CD4-positive, alpha-beta memory T cell (primary cell): ENCODE results near the gene BACE1. TPM values are rescaled to one million over a fixed set of nuclear protein-coding genes. Genes with fewer than 3 reads are reported as not detected.
"Not testable (repeated sequence)": the region's sequence is repeated elsewhere in the genome, so short reads cannot be mapped to it uniquely, and the experiment has no call there.

Experiments
- CTCF ChIA-PET: fragments of 350-600 bp; sonication (Branson Sonifier 250); formaldehyde crosslinking; loops from one replicate; lab custom pipeline; 2021; ENCODE audit warnings: inconsistent platforms; ENCODE audit not compliant: partially characterized antibody; lab: Charles Lee
- POLR2A ChIA-PET: fragments of 350-600 bp; sonication (Branson Sonifier 250); formaldehyde crosslinking; loops from one replicate; lab custom pipeline; 2021; ENCODE audit not compliant: partially characterized antibody; lab: Charles Lee
- DNase-seq, 5 donors: peaks; one replicate each; pipeline versions ENCODE4 v3.0.0 to v3.0.0-alpha.2; 2020 to 2022; ENCODE audit warnings: mixed read lengths in 1 of 5
- H3K27ac ChIP-seq: one replicate; pipeline ENCODE4 v1.7.0; 2013; ENCODE audit warnings: low read depth, low read length
- H3K27me3 ChIP-seq: 2 replicates; pipeline ENCODE4 v1.7.0; 2013; ENCODE audit warnings: mild to moderate bottlenecking, low read length, moderate library complexity; ENCODE audit not compliant: insufficient read depth
- H3K36me3 ChIP-seq: 2 replicates; pipeline ENCODE4 v1.7.0; 2013; ENCODE audit warnings: mild to moderate bottlenecking, low read length, moderate library complexity; ENCODE audit not compliant: insufficient read depth
- H3K4me1 ChIP-seq: 2 replicates; pipeline ENCODE4 v1.7.0; 2013; ENCODE audit warnings: mild to moderate bottlenecking, low read length, moderate library complexity; ENCODE audit not compliant: insufficient read depth
- H3K4me3 ChIP-seq, 2 donors: one replicate each; pipeline ENCODE4 v1.7.0; 2013; ENCODE audit warnings: low read length in 2 of 2, mild to moderate bottlenecking in 1 of 2
- H3K9me3 ChIP-seq, 2 donors: one replicate each; pipeline ENCODE4 v1.7.0; 2013; ENCODE audit warnings: low read length in 2 of 2, control low read depth in 1 of 2; ENCODE audit not compliant: control insufficient read depth in 1 of 2
- H3K27ac Mint-ChIP-seq, 7 donors: one replicate each; pipeline ENCODE4 v1.8.0; 2020 to 2021; ENCODE audit warnings: mixed read lengths in 7 of 7, mild to moderate bottlenecking in 6 of 7, inconsistent platforms in 3 of 7, moderate library complexity in 3 of 7
- H3K27me3 Mint-ChIP-seq, 2 donors: one replicate each; pipeline ENCODE4 v1.8.0; 2020 to 2021; ENCODE audit warnings: mixed read lengths in 2 of 2
- H3K36me3 Mint-ChIP-seq, 2 donors: one replicate each; pipeline ENCODE4 v1.8.0; 2020 to 2021; ENCODE audit warnings: mixed read lengths in 2 of 2, inconsistent platforms in 1 of 2, mild to moderate bottlenecking in 1 of 2
- H3K4me1 Mint-ChIP-seq, 4 donors: one replicate each; pipeline ENCODE4 v1.8.0; 2020 to 2021; ENCODE audit warnings: mixed read lengths in 4 of 4, mild to moderate bottlenecking in 1 of 4
- H3K4me3 Mint-ChIP-seq, 8 donors: one replicate each; pipeline ENCODE4 v1.8.0; 2020 to 2021; ENCODE audit warnings: mixed read lengths in 8 of 8, mild to moderate bottlenecking in 7 of 8, moderate library complexity in 6 of 8, inconsistent platforms in 3 of 8
- H3K9me3 Mint-ChIP-seq, 8 donors: one replicate each; pipeline ENCODE4 v1.8.0; 2020 to 2021; ENCODE audit warnings: mixed read lengths in 8 of 8, mild to moderate bottlenecking in 5 of 8, inconsistent platforms in 3 of 8, moderate library complexity in 1 of 8
- intact Hi-C: fragments of 100-400 bp; cut with micrococcal nuclease; formaldehyde crosslinking; loops from one replicate; pipeline ENCODE4 v1.15.1; 2023
- polyA plus RNA-seq, 2 donors: library from polyadenylated mRNA; unstranded; fragments of 300-500 nt; fragmentation: Illumina TruSeq; gene quantifications; one replicate each; pipeline ENCODE4 v1.2.3, GENCODE V29; 2021
- total RNA-seq, 2 experiments: library from RNA; stranded (reverse); gene quantifications; one replicate each; pipeline ENCODE4 v1.2.3, GENCODE V29; 2021

The BACE1 gene
- total and polyA plus RNA-seq, 4 experiments from 2014 or later: 0.65 to 2.9 (median 2.1) TPM

DNA sequence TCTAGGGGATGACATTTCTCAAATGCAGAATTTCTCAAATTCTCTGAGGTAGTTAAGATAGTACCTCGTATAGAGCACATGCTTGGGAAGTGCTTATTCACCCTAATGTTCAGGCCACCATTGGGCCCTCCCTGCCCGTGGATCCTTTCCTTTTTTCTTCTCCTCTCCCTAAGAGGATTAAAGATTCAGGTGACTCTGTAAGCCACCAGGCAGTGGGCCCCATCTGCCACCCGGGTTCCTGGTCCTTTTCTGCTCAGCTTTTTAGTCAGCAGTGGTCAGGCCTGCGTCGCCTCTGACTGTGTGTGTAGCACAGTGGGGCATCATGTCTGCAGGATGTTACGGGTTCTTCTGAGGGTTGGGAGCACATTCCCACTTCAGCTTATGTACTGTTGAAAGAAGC lies 18.8 kb upstream of the BACE1 start:
- H3K27me3 Mint-ChIP-seq: no peaks in the 10 kb centered on the region
- no peaks in the 10 kb centered on the region for H3K27me3 ChIP-seq
- peaks cover 38% of the 10 kb centered on the region in 2 donors for H3K36me3 Mint-ChIP-seq
- POLR2A ChIA-PET: no interaction called here
- intact Hi-C loops: no loop called here
- no peak overlapping the region for H3K27ac Mint-ChIP-seq
- DNase-seq: no peak
- H3K36me3 ChIP-seq: no peaks in the 10 kb centered on the region
- CTCF ChIA-PET: no interaction called here
- H3K4me1 Mint-ChIP-seq: peaks cover 5 to 16% (median 12%) of the 10 kb centered on the region in 4 donors
- H3K4me3 ChIP-seq: no peak overlapping the region
- no peaks in the 10 kb centered on the region for H3K9me3 Mint-ChIP-seq
- H3K27ac ChIP-seq: no peak overlapping the region
- no peak overlapping the region for H3K4me3 Mint-ChIP-seq
- no peaks in the 10 kb centered on the region for H3K9me3 ChIP-seq
- H3K4me1 ChIP-seq: peaks cover 2% of the 10 kb centered on the region

DNA sequence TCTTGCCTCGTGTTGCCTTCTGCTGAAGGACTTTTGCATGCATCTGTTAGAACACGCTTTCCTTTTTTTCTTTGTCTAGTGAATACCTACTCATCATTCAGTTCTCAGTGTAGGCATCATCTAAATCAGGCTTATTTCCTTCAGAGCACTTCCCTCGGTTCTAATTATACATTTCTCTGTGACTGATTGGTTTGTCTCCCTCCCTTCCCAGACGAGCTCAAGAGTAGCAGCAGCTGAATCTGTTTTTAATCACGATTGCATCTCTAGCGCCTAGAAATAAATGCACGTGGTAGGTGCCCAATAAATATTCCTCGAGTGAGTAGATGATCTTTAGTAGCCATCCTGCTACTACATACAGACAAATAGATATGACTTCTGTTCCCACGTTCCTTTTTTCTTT lies 17.9 kb upstream of the BACE1 start:
- Mint-ChIP-seq H3K27me3 (no peaks in the 10 kb centered on the region), H3K4me3 (no peak overlapping the region), H3K4me1 (peaks cover 5 to 16% (median 12%) of the 10 kb centered on the region in 4 donors), H3K27ac (peak overlapping the region in 1 of 7 donors; percentile 33), H3K36me3 (peaks cover 34% of the 10 kb centered on the region in 2 donors), H3K9me3 (no peaks in the 10 kb centered on the region)
- no peaks in the 10 kb centered on the region for H3K36me3 ChIP-seq
- no peaks in the 10 kb centered on the region for H3K9me3 ChIP-seq
- intact Hi-C loops: no loop called here
- CTCF ChIA-PET: no interaction called here
- POLR2A ChIA-PET: no interaction called here
- no peak overlapping the region for H3K27ac ChIP-seq
- H3K4me3 ChIP-seq: no peak overlapping the region
- DNase-seq: no peak
- H3K27me3 ChIP-seq: no peaks in the 10 kb centered on the region
- H3K4me1 ChIP-seq: peaks cover 12% of the 10 kb centered on the region

- Mint-ChIP-seq H3K4me1 (peaks cover 5 to 15% (median 12%) of the 10 kb centered on the region in 4 donors), H3K27me3 (no peaks in the 10 kb centered on the region), H3K9me3 (no peaks in the 10 kb centered on the region), H3K36me3 (peaks cover 24 to 27% of the 10 kb centered on the region in 2 donors), H3K4me3 (no peak overlapping the region), H3K27ac (peak overlapping the region in 2 of 7 donors; percentile 57 to 64)
- POLR2A ChIA-PET: no interaction called here
- no peaks in the 10 kb centered on the region for H3K9me3 ChIP-seq
- CTCF ChIA-PET: no interaction called here
- H3K36me3 ChIP-seq: no peaks in the 10 kb centered on the region
- peaks cover 19% of the 10 kb centered on the region for H3K4me1 ChIP-seq
- intact Hi-C loops: no loop called here
- no peak for DNase-seq
- no peak overlapping the region for H3K27ac ChIP-seq
- no peaks in the 10 kb centered on the region for H3K27me3 ChIP-seq
- H3K4me3 ChIP-seq: no peak overlapping the region
Observed at GRCh38 chr11:117332843-117333242, 16.8 kb upstream of the BACE1 start.

GRCh38 chr11:117328375-117329010 lies 12.4 kb upstream of the BACE1 start:
- Histone ChIP-seq H3K36me3 (no peaks in the 10 kb centered on the region), H3K4me3 (peak overlapping the region; percentile 76 to 93), H3K4me1 (peaks cover 19% of the 10 kb centered on the region), H3K9me3 (no peaks in the 10 kb centered on the region), H3K27me3 (no peaks in the 10 kb centered on the region), H3K27ac (peak overlapping the region; percentile 85)
- DNase-seq: no peak
- intact Hi-C loops: no loop called here
- H3K27ac Mint-ChIP-seq: no peak overlapping the region
- no peak overlapping the region for H3K4me3 Mint-ChIP-seq
- peaks cover 4% of the 10 kb centered on the region in 2 donors for H3K36me3 Mint-ChIP-seq
- H3K4me1 Mint-ChIP-seq: peaks cover 0 to 13% (median 9%) of the 10 kb centered on the region in 4 donors
- H3K9me3 Mint-ChIP-seq: no peaks in the 10 kb centered on the region
- H3K27me3 Mint-ChIP-seq: no peaks in the 10 kb centered on the region
- ChIA-PET CTCF (interaction anchor here (0.9 to 5.5 kb wide), 4 partner anchors 48 to 102 kb away, joined by 3 to 28 read pairs (median 9); partner anchors contain the start of gene PCSK7), POLR2A (interaction anchor here (0.8 to 4.2 kb wide), 17 partner anchors 10 to 1108 kb away, joined by 3 to 68 read pairs (median 6); partner anchors contain the start of genes BACE1, KMT2A, PAFAH1B2 and PCSK7)

DNA sequence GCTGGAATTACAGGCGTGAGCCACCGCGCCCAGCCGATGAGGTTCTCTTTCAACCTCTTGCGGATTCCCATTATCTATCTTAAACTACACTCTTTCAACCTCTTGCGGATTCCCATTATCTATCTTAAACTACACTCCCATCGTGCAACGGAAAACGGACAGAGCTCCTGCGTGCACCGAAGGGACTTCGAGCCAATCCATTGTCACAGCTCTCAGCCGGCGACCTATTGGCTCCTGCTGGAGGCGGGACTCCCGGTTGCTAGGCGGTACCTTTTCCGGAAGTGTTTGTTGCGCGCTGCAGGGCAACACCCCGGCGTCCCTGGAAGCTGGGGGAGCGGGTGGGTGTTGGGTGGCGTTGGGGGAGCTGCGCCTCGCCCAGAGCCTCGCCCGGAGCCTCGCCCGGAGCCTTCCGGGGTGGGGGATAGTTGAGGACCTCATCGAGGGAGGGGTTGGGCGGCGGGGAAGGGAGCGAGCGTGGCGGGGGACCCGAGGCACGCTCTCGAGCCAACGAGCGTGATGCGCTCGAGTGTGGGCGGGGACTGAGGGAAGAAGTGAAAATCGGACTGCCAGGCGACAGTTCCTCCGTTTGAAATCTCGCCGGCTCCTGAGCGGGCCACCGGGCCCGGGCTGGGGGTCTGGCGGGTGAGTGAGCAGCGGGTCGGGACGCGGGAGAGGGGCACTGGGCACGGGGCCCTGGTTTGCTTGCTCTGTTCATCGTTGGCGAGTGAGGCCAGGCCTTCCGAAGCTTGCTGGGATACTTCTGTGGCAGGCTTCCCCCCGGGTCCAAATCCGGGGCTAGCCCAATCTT lies 11.7 kb upstream of the BACE1 start, which contains the start of gene CEP164:
TSS of gene CEP164 (plus strand) at position 288 of the 808 bp plus-strand sequence. CDS start 10,733 bp downstream, outside the sequence.
- Mint-ChIP-seq H3K4me3 (peak within 1 kb of the TSS in 6 of 8 donors; percentile 6 to 60 (median 42)), H3K27ac (peak within 1 kb of the TSS in 3 of 7 donors; percentile 10 to 59 (median 53)), H3K9me3 (no peaks in the 10 kb centered on the region), H3K36me3 (peaks cover 4% of the 10 kb centered on the region in 2 donors), H3K4me1 (peaks cover 0 to 11% (median 9%) of the 10 kb centered on the region in 4 donors), H3K27me3 (no peaks in the 10 kb centered on the region)
- POLR2A ChIA-PET: interaction anchor here (0.6 to 4.2 kb wide), 20 partner anchors 9 to 1109 kb away, joined by 3 to 68 read pairs (median 5); partner anchors contain the start of genes BACE1, KMT2A, PAFAH1B2 and PCSK7
- Histone ChIP-seq H3K9me3 (no peaks in the 10 kb centered on the region), H3K27ac (peak within 1 kb of the TSS; percentile 85), H3K36me3 (no peaks in the 10 kb centered on the region), H3K27me3 (no peaks in the 10 kb centered on the region), H3K4me3 (peak within 1 kb of the TSS; percentile 76 to 93), H3K4me1 (peaks cover 19% of the 10 kb centered on the region)
- DNase-seq: peak; percentile 93 to 97 (median 95)
- intact Hi-C loops: loop anchor here (1.0 to 2.0 kb wide), 3 partner anchors 47 to 149 kb away; partner anchors contain the start of genes PCSK7, RNF214 and SIDT2
- CTCF ChIA-PET: interaction anchor here (0.7 to 5.5 kb wide), 7 partner anchors 12 to 101 kb away, joined by 3 to 28 read pairs (median 4); partner anchors contain the start of genes BACE1 and PCSK7

GRCh38 chr11:117327255-117327566 lies 11.2 kb upstream of the BACE1 start:
- not testable (repeated sequence) for H3K4me1 Mint-ChIP-seq, H3K27me3 ChIP-seq, H3K27ac ChIP-seq, H3K36me3 Mint-ChIP-seq, H3K36me3 ChIP-seq, DNase-seq, H3K9me3 Mint-ChIP-seq, H3K9me3 ChIP-seq, H3K27me3 Mint-ChIP-seq
- peaks cover 19% of the 10 kb centered on the region for H3K4me1 ChIP-seq
- POLR2A ChIA-PET: interaction anchor here (0.6 to 4.2 kb wide), 17 partner anchors 9 to 674 kb away, joined by 3 to 68 read pairs (median 5); partner anchors contain the start of genes BACE1, PAFAH1B2, PCSK7 and RNF214
- CTCF ChIA-PET: interaction anchor here (0.7 to 5.5 kb wide), 6 partner anchors 12 to 100 kb away, joined by 3 to 28 read pairs (median 4); partner anchors contain the start of genes BACE1 and PCSK7
- Mint-ChIP-seq H3K27ac (peak overlapping the region in 1 of 7 donors; percentile 59), H3K4me3 (peak overlapping the region in 1 of 8 donors; percentile 60)
- intact Hi-C loops: loop anchor here (1.0 to 2.0 kb wide), 3 partner anchors 46 to 149 kb away; partner anchors contain the start of genes PCSK7, RNF214 and SIDT2
- peak overlapping the region in 1 of 2 donors; percentile 76 for H3K4me3 ChIP-seq
